Urothelium cell line (cell line): Measurements from ENCODE around the gene ROCK1.

ENCODE experiments used
- DNase-seq: peaks from one replicate; pipeline ENCODE4 v3.0.0; 2011; ENCODE audit warnings: low spot score, mixed read lengths
- FAIRE-seq: peaks from 2 replicates; lab custom pipeline; 2011; peaks lifted over from hg19 to GRCh38; lab: Jason Lieb, UNC

The ROCK1 gene

DNA sequence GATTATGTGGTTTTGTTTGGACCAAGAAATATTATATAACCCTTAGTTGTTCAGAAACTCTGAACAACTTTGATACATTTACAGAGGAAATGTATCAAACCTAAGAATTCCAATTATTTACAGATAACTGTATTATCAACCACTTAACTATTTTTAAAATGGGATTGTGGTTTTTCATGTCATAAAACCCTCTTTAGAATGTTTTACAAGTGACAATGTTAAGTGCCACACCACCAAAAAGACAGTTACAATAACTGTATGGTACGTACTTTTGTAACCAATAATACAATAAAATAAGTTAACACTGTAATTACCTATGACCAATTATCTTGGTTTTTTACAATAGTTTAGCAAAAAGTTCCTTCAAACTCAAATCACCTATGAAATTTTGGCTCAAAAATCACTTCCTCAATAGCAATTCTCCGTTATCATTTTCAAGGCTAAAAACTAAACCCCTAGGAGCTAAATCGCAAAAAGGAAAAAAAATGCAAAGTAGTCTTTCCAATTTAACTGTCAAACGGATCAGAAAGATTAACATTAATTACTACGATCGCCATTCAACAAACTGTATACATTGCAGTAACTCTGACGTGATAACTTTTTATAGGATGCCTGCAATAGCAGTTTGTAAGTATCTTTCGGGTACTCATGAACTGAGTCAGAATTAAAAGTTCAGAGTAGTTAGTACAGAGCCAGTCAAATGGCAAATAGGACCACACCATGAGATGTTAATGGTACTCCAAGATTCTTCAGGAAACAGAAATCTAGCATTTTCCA lies 1.5 kb downstream of the ROCK1 start:
- FAIRE-seq (no peak), DNase-seq (no peak)

DNA sequence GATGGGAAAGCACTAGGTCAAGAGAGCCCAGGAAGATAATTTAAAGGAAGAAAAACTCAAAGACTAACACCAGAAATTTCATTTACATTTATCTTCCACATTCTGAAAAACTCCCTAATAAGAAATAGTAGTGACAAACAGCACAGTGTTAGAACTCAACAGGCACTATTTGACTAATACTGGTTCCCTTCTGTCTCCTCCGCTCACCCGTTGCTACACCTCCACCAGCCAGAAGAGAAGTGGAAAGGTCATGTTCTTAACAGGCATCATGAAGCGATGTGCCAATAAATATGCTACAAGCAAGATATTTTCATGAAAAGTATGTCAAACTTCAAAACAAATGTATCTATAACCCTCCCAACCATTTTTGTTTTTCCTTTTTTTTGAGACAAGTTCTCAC lies 5.7 kb downstream of the ROCK1 start:
- DNase-seq (no peak), FAIRE-seq (no peak)

DNA sequence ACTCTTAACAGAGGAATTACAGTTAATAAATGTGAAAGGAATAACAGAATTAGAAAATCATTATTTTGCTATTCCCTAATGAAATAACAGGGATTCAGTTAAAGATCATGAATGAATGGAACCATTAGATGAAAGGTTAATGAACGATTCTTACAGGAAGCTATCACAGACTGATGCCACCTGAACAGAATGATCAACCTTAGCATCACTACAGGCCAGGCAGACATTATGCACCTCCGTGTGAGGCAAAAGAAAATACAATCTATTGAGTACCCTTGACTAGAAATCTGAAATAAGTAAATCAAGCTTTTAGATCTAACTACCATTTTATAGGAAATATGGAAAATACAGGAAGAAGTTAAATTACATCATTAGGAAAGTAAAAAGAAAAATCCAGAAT lies 10.4 kb downstream of the ROCK1 start:
- no peak for FAIRE-seq
- no peak for DNase-seq

DNA sequence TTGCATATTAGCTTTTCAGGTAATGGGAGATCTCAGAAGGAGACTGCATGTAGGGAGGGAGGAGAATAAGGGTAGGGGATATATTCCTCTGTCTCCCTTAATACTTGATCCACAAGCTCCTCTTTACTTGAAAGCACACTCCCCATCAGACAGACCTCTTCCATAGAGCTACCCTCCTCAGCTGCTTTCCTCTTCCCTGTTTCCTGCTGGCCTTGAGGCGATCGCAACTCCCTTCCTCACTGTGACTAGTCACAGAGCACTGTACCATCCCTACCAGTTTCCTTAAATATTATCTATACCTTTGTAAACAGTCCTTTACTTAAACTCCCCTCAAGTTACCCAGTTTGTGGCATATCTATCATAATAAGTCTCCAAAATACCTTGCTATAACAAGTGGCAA lies 10.9 kb downstream of the ROCK1 start:
- no peak for FAIRE-seq

DNA sequence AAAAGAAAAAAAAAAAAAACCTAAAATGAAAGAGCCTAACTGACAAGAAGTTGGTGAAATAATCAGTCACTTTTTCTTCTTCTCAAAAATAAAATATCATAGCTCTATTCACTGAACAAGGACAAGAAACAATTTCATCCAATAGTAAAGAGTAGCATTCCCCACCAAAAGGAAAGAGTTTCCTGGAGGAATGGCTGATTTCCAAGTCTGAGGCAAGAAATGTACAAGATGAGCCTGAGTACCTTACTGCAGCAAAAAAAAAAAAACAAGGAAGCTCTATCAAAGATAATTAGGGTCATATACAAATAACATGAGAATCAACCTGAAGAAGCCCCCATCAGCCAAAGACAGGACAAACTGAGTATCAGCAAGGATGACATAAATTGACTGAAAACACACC lies 11.5 kb downstream of the ROCK1 start:
- DNase-seq: no peak
- FAIRE-seq: no peak

More for the DNA sequence above, 10.9 kb downstream of the ROCK1 start:
- DNase-seq: no peak

DNA sequence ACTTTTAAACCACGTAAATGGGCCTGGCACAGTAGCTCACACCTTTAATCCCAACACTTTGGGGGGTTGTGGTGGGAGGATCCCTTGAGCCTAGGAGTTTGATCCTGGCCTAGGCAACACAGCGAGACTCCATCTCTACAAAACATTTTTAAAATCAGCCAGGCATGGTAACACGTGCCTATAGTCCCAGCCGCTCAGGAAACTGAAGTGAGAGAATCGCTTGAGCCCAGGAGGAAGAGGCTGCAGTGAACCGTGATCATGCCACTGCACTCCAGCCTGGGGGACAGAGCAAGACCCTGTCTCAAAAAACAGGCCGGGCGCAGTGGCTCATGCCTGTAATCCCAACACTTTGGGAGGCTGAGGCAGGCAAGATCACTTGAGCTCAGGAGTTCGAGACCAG lies 12.2 kb downstream of the ROCK1 start:
- DNase-seq (no peak), FAIRE-seq (no peak)

DNA sequence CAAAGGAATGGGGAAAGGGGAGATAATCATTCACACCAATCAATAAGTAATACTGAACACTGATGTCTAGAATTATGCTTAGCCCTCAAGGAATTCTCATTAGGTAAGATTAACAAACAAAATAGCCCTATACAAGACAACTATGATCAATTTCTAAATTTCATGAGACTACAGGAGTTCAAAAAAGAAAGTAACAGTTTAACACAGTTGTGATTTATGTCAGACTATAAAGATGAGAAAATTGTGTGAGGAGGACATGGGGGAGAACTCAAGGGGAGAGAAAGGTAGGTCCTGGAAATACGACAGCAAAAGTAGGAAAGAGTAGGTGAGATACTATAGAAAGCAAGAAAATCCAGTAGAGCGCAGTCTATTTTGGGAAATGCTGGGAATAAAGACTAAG lies 14.9 kb downstream of the ROCK1 start:
- DNase-seq (no peak), FAIRE-seq (no peak)

DNA sequence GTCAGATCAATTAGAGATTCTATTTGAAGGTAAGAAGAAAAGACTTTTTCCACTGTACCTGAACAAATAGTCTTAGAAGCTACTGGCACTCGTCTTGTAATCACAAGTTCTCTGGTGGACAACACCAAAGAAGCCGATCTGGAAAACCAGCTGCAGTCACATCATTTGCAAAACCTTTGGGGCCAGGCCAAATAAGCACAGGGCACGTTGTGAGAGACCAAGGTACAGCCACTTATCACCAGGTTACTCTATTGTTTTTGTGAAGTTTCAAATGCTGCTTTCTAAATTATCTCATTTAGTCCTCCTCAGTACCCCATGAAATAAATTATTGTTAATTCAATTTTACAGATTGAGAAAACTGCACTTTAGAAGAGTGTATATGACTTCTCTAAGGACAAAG lies 18.5 kb downstream of the ROCK1 start:
- FAIRE-seq (no peak), DNase-seq (no peak)

DNA sequence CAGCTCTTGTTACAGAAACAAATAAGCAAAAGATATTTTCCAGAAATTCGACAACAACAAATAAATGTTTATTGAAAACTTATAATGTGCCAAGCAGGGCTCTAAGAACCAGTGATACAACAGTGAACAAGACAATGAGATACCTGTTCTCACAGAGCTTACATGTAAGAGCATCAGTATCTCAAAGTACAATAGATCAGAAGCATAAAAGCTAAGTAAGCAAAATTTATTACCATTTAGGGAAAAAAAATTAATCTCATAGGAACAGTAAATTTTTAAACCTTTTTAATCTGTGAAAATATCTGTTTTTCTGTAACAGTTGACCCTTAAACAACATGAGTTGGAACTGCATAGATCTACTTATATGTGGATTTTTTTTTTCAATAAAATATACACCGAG lies 20.9 kb downstream of the ROCK1 start:
- FAIRE-seq (no peak), DNase-seq (no peak)

DNA sequence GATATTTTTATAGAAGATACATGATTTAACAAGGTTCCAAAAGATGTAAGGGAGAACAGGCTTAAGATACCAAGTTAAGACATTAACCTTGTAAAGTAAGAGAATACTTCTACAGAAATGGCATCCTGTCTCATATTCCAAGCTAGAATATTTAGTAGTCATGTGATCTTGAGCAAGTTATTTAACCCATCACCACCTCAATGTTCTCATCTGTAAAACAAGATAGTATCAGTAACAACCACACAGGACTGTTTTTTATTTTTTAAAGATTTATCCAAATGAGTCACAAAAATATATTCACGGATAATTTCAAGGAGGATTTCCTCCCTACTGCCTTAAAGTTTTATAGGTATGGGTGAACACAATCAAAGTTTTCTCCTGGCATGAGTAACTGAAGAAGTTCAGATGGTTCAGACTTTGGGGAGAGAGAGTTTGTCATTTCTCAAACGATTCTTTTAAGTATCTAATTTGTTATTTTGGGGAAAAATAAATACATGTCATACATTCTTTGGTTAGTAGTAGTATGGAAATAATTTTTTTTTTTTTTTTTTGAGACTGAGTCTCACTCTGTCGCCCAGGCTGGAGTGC lies 25.9 kb downstream of the ROCK1 start:
- FAIRE-seq (no peak), DNase-seq (no peak)

DNA sequence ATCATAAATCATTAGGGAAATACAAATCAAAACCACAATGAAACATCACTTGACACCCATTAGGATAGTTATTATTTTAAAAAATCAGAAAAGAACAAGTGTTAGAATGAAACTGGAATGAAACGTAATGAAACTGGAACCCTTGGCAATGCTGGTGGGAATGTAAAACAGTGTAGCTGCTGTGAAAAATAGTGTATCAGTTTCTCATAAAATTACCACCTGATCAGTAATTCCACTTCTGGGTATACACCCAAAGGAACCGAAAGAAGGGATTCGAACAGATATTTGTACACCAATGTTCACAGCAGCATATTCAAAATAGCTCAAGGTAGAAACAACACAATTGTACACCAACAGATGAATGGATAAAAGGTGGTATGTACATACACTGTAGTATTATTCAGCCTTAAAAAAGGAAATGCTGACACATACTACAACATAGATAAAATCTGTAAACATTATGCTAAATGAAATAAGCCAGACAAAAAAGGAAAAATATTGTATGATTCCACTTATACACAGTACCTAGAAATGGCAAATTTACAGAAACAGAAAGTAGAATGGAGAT lies 27.0 kb downstream of the ROCK1 start:
- no peak for DNase-seq
- FAIRE-seq: no peak

DNA sequence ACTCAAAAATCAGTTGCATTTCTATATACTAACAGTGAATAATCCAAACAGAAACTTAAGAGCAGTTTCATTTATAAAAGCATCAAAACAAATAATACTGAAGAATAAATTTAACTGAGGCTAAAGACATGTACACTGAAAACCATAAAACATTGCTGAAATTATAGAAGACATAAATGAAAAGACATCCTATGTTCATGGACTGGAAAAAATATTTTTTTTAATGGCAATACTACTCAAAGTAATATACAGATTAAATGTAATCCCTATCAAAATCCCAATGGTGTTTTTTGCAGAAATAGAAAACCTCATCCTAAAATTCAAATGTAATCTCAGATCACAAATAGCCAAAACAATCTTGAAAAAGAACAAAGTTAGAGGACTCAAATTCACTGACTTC lies 28.6 kb downstream of the ROCK1 start:
- no peak for FAIRE-seq
- DNase-seq: no peak

DNA sequence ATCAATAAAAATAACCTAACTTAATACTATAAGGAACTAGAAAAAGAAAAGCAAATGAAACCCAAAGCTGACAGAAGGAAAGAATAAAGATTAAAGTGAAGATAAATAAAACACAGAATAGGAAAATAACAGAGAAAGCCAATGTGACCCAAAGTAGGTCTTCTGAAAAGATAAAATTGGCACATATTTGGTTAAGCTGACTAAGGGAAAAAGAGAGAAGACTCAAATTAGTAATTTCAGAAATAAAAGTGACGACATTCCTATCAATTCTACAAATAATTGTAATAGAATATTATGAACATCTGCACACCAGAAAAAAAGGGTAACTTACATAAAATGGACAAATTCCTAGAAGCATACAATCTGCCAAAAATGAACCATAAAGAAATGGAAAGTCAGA lies 30.2 kb downstream of the ROCK1 start:
- DNase-seq: no peak
- no peak for FAIRE-seq

DNA sequence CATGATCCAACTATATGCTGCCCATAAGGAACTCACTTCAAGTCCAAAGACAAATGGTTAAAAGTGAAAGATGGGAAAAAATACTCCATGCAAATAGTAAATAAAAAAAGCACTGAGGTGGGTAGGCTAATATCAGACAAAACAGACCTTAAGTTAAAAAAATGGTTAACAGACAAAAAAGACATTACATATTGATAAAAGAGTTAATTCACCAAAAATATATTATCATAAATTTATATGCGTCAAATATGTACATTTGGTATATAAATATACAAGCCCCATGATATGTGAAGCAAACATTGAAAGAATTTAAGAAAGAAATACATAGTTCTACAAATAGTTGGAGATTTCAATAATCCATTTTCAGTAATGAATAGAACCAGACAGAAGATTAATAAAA lies 31.0 kb downstream of the ROCK1 start:
- DNase-seq (no peak), FAIRE-seq (no peak)

DNA sequence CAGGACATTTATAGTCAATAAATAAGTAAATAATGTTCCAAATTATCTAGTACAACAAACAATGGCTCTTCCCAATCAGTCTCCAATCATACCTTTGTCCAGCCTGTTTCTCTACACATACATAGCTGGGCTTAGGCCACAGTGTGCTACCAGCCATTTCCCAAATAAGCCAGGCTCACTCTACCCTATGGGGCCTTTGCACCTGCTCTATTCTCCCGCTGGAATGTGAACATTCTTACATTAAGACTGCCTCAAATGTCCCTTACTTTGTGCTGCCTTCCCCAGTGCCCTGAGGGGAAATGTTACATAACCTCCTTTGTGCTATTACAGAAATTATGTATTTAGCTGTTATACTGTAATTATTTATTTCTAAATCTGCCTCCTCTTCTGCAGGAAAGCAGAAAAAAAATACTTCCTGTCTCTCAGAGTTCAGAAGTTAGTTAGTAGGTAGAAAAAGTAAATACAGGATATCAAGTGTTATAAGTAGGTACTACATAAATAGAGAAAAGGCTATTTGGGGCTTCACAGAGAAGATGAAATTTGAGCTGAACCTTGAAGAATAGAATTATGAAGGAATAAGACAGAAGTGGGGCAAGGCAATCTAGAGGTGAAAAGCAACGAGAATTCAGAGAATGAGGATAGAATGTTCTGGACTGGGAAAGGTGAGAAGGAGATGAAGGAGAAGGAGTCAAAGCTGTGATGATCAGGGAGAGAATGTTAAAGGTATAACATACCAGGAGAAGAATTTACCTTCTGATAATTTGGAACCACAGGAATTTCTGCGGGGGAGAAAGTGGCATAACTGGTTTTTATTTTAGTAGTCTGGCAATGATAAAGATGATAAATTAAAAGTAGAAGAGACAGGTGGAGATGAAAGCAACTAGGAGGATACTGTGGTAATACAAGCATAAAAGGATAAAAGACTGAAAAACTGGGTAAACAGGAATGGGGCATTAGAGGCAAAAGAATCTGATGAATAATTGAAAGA lies 37.0 kb downstream of the ROCK1 start:
- FAIRE-seq (no peak), DNase-seq (peak; percentile 14)

DNA sequence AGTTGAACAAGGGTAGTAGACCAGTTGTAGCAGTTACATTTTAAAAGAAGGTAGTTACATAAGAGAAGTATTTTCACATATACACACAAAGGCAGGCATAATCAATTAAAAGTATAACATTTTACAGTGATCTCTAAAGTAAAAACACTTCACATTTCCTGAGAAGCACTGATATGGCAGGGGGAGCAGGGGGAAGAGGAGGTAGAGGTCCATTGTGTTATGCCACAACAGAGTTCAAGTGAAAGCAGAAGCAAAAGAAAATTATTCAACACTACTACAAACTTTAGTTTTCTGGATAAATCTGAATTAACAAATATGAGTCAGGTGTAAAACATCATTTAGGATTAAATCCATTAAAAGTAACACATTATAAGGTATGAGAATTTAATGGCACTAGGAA lies 38.4 kb downstream of the ROCK1 start:
- DNase-seq: no peak
- no peak for FAIRE-seq

DNA sequence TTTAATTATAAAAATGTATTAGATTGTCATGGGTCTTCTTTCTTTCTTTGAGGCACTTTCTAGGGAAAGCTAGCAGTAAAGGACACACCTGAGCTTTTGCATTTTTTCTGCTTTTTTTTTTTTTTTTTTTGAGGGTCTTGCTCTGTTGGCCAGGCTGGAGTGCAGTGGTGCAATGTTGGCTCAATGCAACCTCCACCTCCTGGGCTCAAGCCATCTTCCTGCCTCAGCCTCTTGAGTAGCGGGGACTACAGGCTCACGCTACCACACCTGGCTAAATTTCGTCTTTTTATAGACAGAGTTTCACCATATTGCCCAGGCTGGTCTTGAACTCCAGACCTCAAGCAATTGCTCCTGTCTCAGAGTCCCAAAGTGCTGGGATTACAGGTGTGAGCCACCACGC lies 40.5 kb downstream of the ROCK1 start:
- DNase-seq: no peak
- no peak for FAIRE-seq

DNA sequence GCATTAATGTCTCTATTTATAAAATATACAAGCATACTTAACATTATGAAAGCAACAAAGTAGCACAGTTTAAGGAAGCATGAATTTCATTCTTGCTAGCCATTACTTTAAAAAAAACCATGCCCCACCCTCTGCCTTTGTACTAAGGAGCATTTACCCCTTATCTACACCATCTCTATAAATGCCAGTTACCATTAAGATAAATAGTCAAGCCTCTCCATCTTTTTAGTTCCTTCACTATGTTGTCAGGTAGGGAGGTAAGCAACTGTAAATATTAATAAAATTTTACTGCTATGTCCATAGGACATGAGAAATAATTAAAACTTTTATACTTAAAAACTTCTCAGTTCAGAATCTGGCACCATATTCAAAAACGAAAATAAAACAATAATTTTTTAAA lies 42.1 kb downstream of the ROCK1 start:
- DNase-seq: no peak
- FAIRE-seq: no peak

DNA sequence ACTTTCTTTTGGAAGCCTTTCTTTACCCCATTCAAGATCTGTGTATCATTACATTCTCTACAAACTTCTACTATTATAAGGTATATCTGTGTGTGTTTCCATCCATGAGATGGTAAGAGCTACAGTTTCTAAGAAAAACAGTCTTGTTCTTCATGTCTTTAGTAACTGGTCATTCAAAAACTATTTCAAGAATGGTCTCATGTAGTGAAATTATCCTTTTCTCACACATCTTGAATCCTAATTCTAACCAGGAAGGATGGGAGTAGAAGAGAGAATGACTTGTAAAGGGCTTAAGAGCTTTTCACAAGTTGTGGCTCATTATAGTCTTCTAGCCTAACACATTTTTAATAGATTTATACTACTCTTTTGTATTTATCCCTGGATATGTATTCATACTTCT lies 47.3 kb downstream of the ROCK1 start:
- DNase-seq (no peak), FAIRE-seq (no peak)

DNA sequence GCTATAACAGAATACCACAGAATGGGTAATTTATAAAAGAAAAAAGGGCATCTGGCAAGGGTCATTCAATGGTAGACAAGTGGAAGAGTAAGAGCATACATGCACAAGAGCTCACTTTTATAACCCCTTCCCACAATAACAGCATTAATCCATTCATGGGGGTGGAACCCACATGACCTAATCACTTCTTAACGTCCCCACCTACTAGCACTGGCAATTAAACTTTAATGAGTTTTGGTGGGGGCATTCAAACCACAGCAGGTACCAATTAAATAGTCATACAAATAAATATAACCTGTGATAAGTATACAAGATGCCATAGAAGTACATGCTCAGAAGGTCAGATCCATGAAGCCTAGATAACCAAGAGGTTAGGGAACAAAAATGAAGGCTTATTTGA lies 48.6 kb downstream of the ROCK1 start:
- no peak for DNase-seq
- FAIRE-seq: no peak

DNA sequence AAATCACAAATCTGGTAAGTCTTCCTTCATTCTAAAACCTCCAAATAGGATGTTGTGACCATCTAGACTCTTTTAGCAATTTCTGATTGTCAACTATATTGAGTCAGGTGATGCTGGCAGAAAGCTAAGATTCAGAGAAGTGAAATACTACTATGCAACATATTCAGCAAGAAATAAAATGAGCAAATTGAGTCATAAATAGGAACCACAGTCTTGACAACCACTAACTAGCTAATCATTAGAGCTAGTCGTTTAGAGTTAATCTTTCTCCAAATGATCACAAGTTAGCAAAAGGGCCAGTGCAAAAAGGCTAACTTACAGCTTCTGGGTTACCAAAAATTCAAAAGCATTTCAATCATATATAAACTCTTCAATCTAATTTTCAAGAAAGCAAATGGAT lies 54.5 kb downstream of the ROCK1 start:
- no peak for DNase-seq
- no peak for FAIRE-seq
